H1 (cell line): ENCODE results near the gene MS4A15. TPM values are rescaled to one million over a fixed set of nuclear protein-coding genes. Genes with fewer than 3 reads are reported as not detected.

Experiments
- CEBPB ChIP-seq: IDR thresholded peaks from 2 replicates; pipeline ENCODE4 v1.6.1; 2012; ENCODE audit warnings: low read depth, low read length
- EP300 ChIP-seq, 2 experiments: IDR thresholded peaks; 1 replicate in 1 of 2; 2 replicates in 1 of 2; pipeline ENCODE4 v1.6.1; 2011 to 2012; ENCODE audit warnings: low read depth in 2 of 2, low read length in 2 of 2, mild to moderate bottlenecking in 2 of 2, borderline replicate concordance in 1 of 2, inconsistent platforms in 1 of 2, moderate library complexity in 1 of 2
- JUND ChIP-seq: IDR thresholded peaks from 2 replicates; pipeline ENCODE4 v1.6.1; 2011; ENCODE audit warnings: mild to moderate bottlenecking, improper control_type of control experiment, low read length
- RNF2 ChIP-seq: fragments of 200-900, 300-1000 bp; sonication (generic); IDR thresholded peaks from 2 replicates; pipeline ENCODE4 v1.7.1; 2016; ENCODE audit warnings: borderline replicate concordance, low read depth, mild to moderate bottlenecking, antibody characterized with exemption, low read length; ENCODE audit not compliant: poor library complexity, severe bottlenecking; ENCODE audit errors: missing control alignments
- TAF1 ChIP-seq: IDR thresholded peaks from 2 replicates; pipeline ENCODE4 v1.6.1; 2011; ENCODE audit warnings: mild to moderate bottlenecking, low read depth, low read length
- TAF7 ChIP-seq: optimal IDR thresholded peaks from 2 replicates; pipeline ENCODE3; 2011; ENCODE audit warnings: low read depth, mild to moderate bottlenecking, inconsistent platforms, low read length, moderate library complexity, borderline replicate concordance
- polyA plus RNA-seq, 7 experiments: library from polyadenylated mRNA; depleted of rRNA in 3 of 7; stranded (reverse) in 5 of 7; unstranded in 2 of 7; fragments of >200 nt in 5 of 7; fragments of 200-250 nt in 2 of 7; gene quantifications; 1 replicate in 5 of 7; 2 replicates in 1 of 7; 4 replicates in 1 of 7; pipeline versions ENCODE4 v1.2.1 to v1.2.3, GENCODE V29; 2011 to 2013; ENCODE audit warnings: missing spikeins in 2 of 7, mixed read lengths in 2 of 7
- total RNA-seq: library from RNA; stranded (reverse); fragmentation: NEBNext Ultra II Directional; extraction: Animal tissue kit (Norgen Biotek cat#: 25700); gene quantifications from 2 replicates; pipeline ENCODE4 v1.2.1, GENCODE V29; 2021

MS4A15 gene
- total and polyA plus RNA-seq, 2 of the 8 experiments (the other 6 are each of a cell fraction or from before 2014, with no cell fraction given): 0.15 to 0.17 TPM

GRCh38 chr11:60740573-60740972 lies 16.1 kb upstream of the MS4A15 start (continued):
- TF ChIP-seq RNF2 (no peak), JUND (no peak), TAF7 (no peak), TAF1 (no peak), CEBPB (no peak), EP300 (IDR thresholded peaks at IDR 0.05; ENCODE audit: borderline replicate concordance in 1 of 2, low read depth in 2 of 2, low read length in 2 of 2) (no peak)
